Measurements from ENCODE around the gene OSCP1. TPM values are rescaled to one million over a fixed set of nuclear protein-coding genes. Genes with fewer than 3 reads are reported as not detected.

Gene OSCP1
- total and polyA plus RNA-seq, 8 donors: 3.3 to 9.8 (median 4.8) TPM

DNA sequence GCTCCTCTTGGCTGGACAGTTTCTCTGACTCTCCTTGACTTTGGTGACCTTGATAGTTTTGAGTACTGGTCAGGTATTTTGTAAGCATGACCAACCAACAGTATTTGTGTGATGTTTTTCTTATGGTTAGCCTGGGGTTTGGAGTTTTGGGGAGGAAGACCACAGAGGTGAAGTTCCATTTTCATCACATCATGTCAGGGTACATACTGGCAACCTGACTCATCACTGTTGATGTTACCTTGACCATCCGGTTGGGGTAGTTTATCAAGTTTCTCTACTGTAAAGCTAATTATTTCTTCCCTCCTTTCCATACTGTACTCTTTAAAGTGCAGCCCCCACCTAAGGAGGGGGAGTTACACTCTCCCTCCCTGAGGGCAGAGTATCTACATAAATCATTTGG, 13.4 kb downstream of the OSCP1 start:
- WGBS, 2 donors: 60 to 69% methylated on average over 1 of the region's 1 CpG
- no peak for FAIRE-seq

DNA sequence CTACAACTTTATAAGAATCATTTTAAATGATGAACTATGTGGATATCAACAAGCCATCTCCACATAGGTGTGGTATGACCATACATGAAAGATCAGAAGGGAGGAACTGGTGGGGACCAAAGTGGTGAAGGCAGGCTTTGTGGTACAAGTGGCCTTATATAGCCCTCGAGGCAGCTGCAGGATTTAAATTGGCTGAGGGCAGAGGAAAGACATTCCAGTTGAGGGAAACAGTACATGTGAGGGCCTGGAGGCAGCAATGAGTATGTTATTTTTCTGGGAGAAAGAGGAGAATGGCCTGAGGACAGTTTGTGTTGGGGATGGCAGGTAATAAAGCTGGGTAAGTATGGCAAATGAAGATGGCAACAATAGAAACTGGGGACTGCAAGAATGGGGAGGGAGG, 17.1 kb downstream of the OSCP1 start:
- Histone ChIP-seq H3K36me3 (no peaks in the 10 kb centered on the region), H3K4me3 (no peak overlapping the region), H3K9me3 (no peaks in the 10 kb centered on the region), H3K4me1 (peaks cover 7 to 11% (median 8%) of the 10 kb centered on the region in 3 donors), H3K27me3 (no peaks in the 10 kb centered on the region), H3K27ac (peak overlapping the region in 1 of 4 donors; percentile 57)
- no peak for DNase-seq
- TF ChIP-seq, protein P1, sequence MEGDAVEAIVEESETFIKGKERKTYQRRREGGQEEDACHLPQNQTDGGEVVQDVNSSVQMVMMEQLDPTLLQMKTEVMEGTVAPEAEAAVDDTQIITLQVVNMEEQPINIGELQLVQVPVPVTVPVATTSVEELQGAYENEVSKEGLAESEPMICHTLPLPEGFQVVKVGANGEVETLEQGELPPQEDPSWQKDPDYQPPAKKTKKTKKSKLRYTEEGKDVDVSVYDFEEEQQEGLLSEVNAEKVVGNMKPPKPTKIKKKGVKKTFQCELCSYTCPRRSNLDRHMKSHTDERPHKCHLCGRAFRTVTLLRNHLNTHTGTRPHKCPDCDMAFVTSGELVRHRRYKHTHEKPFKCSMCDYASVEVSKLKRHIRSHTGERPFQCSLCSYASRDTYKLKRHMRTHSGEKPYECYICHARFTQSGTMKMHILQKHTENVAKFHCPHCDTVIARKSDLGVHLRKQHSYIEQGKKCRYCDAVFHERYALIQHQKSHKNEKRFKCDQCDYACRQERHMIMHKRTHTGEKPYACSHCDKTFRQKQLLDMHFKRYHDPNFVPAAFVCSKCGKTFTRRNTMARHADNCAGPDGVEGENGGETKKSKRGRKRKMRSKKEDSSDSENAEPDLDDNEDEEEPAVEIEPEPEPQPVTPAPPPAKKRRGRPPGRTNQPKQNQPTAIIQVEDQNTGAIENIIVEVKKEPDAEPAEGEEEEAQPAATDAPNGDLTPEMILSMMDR (IDR thresholded peaks at IDR 0.05): no peak
- FAIRE-seq: no peak
- intact Hi-C loops (cut with DNase I): no loop called here
- peak in 3 of 4 donors; percentile 10 to 27 (median 21) for ATAC-seq
- WGBS, 2 donors: 29 to 38% methylated on average over 1 of the region's 1 CpG

More for the DNA sequence above, 13.4 kb downstream of the OSCP1 start:
- TF ChIP-seq, protein P1 (IDR thresholded peaks at IDR 0.05): no peak
- Histone ChIP-seq H3K4me3 (no peak overlapping the region), H3K4me1 (peaks cover 7 to 11% (median 8%) of the 10 kb centered on the region in 3 donors), H3K27me3 (no peaks in the 10 kb centered on the region), H3K36me3 (no peaks in the 10 kb centered on the region), H3K9me3 (no peaks in the 10 kb centered on the region), H3K27ac (no peak overlapping the region)
- DNase-seq (no peak), ATAC-seq (no peak)
- intact Hi-C loops (cut with DNase I): no loop called here

DNA sequence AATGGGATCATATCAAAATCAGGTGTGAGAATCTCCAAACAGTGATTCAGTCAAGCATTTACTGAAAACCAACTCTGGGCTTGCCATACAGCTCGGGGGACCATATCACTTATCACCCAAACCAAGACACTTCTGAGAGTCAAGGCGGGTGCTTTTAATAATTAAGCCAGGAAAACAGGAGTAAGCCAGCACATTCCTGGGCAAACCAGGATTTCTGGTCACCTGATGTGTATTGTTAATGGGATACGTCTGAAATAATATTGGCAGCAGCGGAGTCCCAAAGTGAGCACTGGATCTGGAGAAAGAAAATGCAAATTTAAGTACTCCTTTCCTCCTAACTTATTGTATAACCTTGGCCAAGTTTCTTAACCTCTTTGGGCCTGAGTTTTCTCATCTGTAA, 17.6 kb downstream of the OSCP1 start:
- H3K27me3 ChIP-seq: no peaks in the 10 kb centered on the region
- WGBS, 2 donors: 9 to 13% methylated on average over 4 of the region's 4 CpGs
- FAIRE-seq (no peak), ATAC-seq (peak; percentile 81 to 93 (median 86)), DNase-seq (peak in 3 of 6 donors; percentile 6 to 49 (median 27))
- H3K4me1 ChIP-seq: peaks cover 7 to 11% (median 8%) of the 10 kb centered on the region in 3 donors
- H3K9me3 ChIP-seq: no peaks in the 10 kb centered on the region
- TF ChIP-seq, protein P1 (IDR thresholded peaks at IDR 0.05): no peak
- no peaks in the 10 kb centered on the region for H3K36me3 ChIP-seq
- H3K4me3 ChIP-seq: no peak overlapping the region
- peak overlapping the region in 1 of 4 donors; percentile 57 for H3K27ac ChIP-seq
- intact Hi-C loops (cut with DNase I): no loop called here

DNA sequence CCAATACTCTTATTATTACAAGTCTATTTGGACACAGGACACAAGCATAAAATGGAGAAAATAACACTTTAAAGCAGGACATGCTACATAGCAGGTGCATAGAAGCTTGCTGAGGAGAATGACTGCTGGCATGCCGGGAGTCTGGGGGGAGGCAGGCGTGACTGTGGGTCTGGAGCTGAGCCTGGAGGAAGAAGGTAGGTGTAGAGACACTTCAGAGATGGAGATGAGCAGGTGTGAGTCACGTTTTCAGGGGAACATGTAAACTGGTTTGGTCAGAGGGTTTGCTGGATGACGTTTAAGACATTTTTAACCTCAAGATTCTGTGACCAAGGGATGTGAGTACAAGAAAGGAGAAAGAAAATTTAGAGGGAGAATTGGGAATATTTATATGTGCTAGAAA, 24.5 kb downstream of the OSCP1 start:
- 78 to 82% methylated on average over 4 of the region's 4 CpGs for WGBS, 2 donors
- Histone ChIP-seq H3K27ac (no peak overlapping the region), H3K4me1 (no peaks in the 10 kb centered on the region), H3K27me3 (no peaks in the 10 kb centered on the region), H3K36me3 (peaks cover 0 to 14% (median 0%) of the 10 kb centered on the region in 3 donors), H3K9me3 (no peaks in the 10 kb centered on the region), H3K4me3 (no peak overlapping the region)
- FAIRE-seq: no peak
- TF ChIP-seq, protein P1 (IDR thresholded peaks at IDR 0.05): no peak
- no peak for DNase-seq
- no peak for ATAC-seq
- intact Hi-C loops (cut with DNase I): loop anchor here in 1 of 3 donors (10.0 kb wide), 1 partner anchor 331 kb away; no protein-coding TSS in a partner anchor

DNA sequence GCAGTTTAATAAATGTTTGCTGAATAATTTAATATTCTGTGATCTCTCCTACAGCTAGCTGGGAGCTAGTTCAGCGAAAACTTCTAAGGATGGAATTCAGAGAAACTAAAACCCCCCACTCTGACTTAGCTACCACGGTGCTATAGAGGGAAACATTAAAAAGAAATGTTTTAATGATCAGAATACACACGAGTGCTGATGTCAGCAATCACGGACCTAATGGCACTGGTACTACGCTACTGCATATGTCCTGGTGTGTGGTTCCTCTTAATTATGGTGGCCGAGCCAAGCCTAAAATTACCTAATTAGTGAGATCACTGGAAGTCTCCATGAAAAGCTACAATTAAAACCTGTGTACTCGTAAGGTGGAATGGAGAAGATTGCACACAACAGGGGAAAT, 28.6 kb downstream of the OSCP1 start:
- H3K27me3 ChIP-seq: no peaks in the 10 kb centered on the region
- intact Hi-C loops (cut with DNase I): loop anchor here in 1 of 3 donors (10.0 kb wide), 1 partner anchor 327 kb away; no protein-coding TSS in a partner anchor
- H3K9me3 ChIP-seq: no peaks in the 10 kb centered on the region
- no peak for DNase-seq
- no peak overlapping the region for H3K27ac ChIP-seq
- TF ChIP-seq, protein P1 (IDR thresholded peaks at IDR 0.05): no peak
- H3K4me1 ChIP-seq: peaks cover 0 to 5% (median 0%) of the 10 kb centered on the region in 3 donors
- H3K36me3 ChIP-seq: peaks cover 0 to 14% (median 0%) of the 10 kb centered on the region in 3 donors
- 77% methylated on average over 7 of the region's 7 CpGs for WGBS, 2 donors
- ATAC-seq: no peak
- no peak for FAIRE-seq
- H3K4me3 ChIP-seq: no peak overlapping the region
